ENCODE results near the gene PFKP.

Gene PFKP

GRCh38 chr10:3067118-3067858 lies at the start of gene PFKP:
TSS of gene PFKP (plus strand) at chr10:3067548. CDS start at chr10:3067596, 48 bp downstream.
- peak within 1 kb of the TSS; percentile 95 for H3K4me3 ChIP-seq (ENCODE audit: low read depth, low read length)
- no peak for TF ChIP-seq CTCF (IDR thresholded peaks at IDR 0.05; ENCODE audit: insufficient read depth, low read depth, low read length, missing control alignments)
- DNase-seq (ENCODE audit: low read depth), result peak; percentile 59

- TF ChIP-seq CTCF (IDR thresholded peaks at IDR 0.05; ENCODE audit: insufficient read depth, low read depth, low read length, missing control alignments), result no peak
- H3K4me3 ChIP-seq (ENCODE audit: low read depth, low read length), result no peak overlapping the region
- no peak for DNase-seq (ENCODE audit: low read depth)
Observed at GRCh38 chr10:3018247-3018646, 49.1 kb upstream of the PFKP start.

DNA sequence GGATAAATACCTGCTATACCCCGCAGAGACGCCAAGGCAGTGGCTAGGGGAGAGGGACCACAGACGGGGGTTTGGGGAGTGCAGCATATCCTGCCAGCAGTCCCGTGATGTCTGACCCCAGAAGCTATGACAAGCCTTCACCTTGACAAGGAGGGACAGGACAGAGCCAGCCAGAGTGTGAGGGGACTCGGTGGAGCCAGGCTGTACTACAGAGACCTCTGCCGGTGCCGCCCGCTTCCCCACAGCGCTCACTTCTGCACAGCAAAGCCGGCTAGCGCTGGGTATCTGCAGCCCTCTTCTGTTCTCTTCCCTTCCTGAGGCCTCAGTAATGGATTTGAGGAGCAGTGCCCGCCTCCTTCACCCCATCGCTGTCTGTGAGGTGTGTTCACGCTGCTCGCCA lies 47.0 kb upstream of the PFKP start:
- DNase-seq (ENCODE audit: low read depth), result no peak
- no peak for TF ChIP-seq CTCF (IDR thresholded peaks at IDR 0.05; ENCODE audit: insufficient read depth, low read depth, low read length, missing control alignments)
- no peak overlapping the region for H3K4me3 ChIP-seq (ENCODE audit: low read depth, low read length)

- TF ChIP-seq CTCF (IDR thresholded peaks at IDR 0.05; ENCODE audit: insufficient read depth, low read depth, low read length, missing control alignments), result no peak
- H3K4me3 ChIP-seq (ENCODE audit: low read depth, low read length), result no peak overlapping the region
- no peak for DNase-seq (ENCODE audit: low read depth)
Observed at GRCh38 chr10:3020881-3021280, 46.5 kb upstream of the PFKP start.

- no peak for TF ChIP-seq CTCF (IDR thresholded peaks at IDR 0.05; ENCODE audit: insufficient read depth, low read depth, low read length, missing control alignments)
- H3K4me3 ChIP-seq (ENCODE audit: low read depth, low read length), result no peak overlapping the region
- no peak for DNase-seq (ENCODE audit: low read depth)
Observed at GRCh38 chr10:3022027-3022426, 45.3 kb upstream of the PFKP start.

DNA sequence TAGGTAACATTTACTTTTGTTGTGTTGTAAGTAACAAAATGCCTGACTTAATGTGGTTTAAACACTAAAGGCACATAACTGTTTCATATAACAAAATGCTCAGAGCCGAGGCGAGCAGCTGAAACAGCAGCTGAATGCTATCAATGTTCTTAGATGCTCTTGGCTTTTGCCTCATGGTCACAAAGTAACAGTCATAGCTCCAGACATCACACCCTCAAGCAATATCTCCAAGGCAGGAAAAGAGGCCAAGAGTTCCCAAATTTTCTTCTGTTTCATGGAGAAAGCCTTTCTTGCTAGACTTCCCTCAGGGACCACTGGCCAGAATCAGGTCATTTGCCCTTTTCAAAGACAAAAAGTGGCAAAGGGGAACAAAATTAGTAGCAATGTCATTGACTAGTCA lies 43.5 kb upstream of the PFKP start:
- no peak overlapping the region for H3K4me3 ChIP-seq (ENCODE audit: low read depth, low read length)
- no peak for DNase-seq (ENCODE audit: low read depth)
- no peak for TF ChIP-seq CTCF (IDR thresholded peaks at IDR 0.05; ENCODE audit: insufficient read depth, low read depth, low read length, missing control alignments)
